ENCODE data around the gene POLA2.
"Not testable (repeated sequence)": the region's sequence is repeated elsewhere in the genome, so short reads cannot be mapped to it uniquely, and the experiment has no call there.

The POLA2 gene, protein sequence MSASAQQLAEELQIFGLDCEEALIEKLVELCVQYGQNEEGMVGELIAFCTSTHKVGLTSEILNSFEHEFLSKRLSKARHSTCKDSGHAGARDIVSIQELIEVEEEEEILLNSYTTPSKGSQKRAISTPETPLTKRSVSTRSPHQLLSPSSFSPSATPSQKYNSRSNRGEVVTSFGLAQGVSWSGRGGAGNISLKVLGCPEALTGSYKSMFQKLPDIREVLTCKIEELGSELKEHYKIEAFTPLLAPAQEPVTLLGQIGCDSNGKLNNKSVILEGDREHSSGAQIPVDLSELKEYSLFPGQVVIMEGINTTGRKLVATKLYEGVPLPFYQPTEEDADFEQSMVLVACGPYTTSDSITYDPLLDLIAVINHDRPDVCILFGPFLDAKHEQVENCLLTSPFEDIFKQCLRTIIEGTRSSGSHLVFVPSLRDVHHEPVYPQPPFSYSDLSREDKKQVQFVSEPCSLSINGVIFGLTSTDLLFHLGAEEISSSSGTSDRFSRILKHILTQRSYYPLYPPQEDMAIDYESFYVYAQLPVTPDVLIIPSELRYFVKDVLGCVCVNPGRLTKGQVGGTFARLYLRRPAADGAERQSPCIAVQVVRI

DNA sequence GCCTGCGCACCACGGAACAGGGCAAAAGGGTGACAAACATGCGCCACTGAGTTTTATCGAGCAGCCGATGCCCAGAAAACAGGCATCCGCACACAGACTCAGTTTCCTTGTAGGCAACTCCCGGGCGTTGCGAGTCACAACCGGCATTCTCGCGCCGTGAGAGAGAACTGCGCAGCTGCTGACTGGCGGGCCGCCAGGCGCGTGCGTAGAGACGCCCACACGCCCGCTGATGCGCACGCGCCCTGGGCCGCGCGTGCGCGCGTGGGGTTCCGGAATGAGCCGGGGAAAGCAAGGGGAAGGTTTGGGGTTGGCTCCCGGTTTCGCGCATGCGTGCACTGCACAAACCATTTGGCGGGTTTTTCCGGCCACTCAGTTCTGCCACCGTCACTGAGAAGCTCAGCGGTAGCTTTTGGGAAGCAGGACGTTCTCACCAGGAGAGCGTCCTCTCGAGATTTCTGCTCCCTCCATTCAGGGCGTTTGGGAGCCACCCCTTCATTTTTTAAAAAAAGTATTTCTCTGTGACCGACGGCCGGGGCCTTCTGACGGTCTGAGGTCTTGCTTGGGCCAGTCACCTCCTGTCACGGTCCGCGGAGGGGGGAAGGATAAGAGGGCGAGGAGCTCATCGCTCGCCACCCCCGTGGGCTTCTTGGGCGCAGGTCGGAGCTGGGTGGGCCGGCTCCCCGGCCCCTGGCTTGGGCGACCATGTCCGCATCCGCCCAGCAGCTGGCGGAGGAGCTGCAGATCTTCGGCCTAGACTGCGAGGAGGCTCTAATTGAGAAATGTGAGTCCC lies at the start of gene POLA2:
POLA2 (plus strand) TSS at position 372 of the 790 bp plus-strand sequence; CDS start at position 703, 331 bp downstream.
- DNase-seq (ENCODE audit: low read depth) = peak; percentile 93

DNA sequence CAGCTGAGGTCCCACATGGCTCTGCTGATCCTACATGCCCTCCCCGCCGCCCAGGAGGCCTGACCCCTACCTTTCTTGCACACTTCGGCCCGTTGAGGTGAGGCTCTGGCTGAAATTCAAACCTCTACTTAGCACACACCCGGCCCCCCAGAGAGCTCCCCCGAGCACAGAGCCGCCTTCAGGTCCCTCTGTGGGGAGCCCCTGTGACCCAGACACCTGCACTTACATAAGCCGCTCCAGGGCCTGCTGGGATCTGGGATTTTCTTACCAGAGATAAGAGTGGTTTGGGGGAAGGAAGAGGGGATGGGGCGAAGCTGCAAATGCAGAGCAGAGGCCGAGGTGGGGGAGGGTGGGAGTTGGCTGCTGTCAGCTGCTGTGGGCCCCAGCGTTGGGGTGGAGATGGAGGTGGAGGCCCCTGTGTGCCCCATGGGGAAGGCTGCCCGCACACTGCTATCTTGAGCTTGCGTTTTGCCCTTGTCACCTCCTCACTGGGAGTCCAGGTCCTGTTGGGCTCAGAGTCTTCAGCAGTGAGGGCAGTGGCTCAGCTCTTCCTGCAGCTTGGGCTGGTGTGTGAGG lies 49.4 kb upstream of the POLA2 start:
- DNase-seq (ENCODE audit: low read depth) = no peak

DNA sequence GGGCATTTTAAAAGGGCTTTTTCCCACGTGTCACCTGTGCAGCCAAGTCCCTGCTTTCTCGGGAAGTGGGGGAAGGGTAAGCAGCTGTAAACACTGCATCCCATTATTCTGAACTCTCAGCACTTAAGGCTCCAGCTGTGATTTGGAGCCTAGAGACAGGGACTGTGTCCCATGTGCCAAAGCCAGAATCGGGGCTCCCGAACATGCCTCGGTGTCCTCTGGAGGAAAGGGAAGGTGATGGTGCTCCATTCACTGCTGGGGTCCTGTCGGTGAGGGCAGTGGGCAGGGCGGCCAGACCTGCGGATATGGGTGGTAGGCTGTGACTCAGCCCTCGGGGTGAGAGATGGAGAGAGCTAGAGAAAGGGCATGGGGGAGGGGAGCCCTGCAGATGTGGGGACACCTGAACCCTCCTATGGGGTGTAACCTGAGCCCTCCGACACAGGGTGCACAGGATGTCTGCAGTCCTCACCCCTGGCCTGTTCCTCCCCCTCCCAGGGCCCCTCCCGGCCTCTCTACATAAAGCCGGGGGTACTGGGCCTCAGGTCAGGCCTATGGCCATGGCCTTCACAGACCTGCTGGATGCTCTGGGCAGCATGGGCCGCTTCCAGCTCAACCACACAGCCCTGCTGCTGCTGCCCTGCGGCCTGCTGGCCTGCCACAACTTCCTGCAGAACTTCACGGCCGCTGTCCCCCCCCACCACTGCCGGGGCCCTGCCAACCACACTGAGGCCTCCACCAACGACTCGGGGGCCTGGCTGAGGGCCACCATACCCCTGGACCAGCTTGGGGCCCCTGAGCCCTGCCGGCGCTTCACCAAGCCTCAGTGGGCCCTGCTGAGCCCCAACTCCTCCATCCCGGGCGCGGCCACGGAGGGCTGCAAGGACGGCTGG lies 48.2 kb upstream of the POLA2 start:
- no peak for DNase-seq (ENCODE audit: low read depth)

DNA sequence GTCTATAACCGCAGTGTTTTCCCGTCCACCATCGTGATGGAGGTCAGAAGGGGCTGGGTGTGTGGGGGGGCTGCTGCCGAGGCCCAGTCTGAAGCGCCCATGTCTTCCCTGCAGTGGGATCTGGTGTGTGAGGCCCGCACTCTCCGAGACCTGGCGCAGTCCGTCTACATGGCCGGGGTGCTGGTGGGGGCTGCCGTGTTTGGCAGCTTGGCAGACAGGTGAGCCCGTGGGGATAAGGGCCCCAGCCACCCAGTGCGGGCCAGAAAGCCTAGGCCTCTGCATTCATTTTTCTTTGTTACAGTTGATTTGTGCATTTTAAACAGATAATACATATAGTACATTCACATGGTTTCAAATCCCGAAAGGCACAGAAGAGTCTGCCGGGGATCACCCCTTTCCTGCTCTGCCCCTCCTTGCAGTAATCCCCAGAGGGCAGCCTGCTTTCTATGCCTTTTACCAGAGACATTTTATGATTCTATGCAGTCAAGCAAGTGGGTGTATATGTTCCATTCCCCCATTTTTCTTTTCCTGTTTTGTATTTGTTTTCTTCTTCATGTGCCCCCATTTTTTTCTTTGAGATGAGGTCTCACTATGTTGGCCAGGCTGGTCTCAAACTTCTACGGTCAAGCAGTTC lies 47.4 kb upstream of the POLA2 start:
- no peak for DNase-seq (ENCODE audit: low read depth)

DNA sequence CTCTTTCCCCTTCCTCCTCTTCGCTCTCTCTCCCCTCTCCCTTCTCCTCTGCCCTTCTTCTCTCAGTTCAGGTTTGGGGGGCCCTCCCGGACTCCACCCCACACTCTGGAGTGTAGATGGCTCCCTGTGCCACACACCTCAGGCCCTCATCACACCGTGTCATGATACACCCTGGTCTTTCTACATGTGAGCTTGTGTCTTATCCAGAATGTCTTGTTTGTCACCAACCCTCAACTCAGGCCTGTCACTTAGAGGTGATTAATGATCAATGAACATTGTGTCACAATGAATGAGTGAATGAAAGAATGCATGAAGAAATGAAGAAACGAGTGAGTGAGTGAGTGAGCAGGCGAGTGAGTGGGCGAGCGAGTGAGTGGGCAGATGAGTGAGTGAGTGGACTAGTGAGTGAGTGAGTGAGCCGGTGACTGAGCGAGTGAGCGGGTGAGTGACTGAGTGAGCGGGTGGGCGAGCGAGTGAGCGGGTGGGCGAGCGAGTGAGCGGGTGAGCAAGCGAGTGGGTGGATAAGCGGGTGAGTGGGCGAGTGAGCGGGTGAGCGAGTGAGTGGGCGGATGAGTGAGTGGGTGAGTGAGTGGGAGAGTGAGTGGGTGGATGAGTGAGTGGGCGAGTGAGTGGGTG lies 46.2 kb upstream of the POLA2 start:
- DNase-seq (ENCODE audit: low read depth) = no peak

DNA sequence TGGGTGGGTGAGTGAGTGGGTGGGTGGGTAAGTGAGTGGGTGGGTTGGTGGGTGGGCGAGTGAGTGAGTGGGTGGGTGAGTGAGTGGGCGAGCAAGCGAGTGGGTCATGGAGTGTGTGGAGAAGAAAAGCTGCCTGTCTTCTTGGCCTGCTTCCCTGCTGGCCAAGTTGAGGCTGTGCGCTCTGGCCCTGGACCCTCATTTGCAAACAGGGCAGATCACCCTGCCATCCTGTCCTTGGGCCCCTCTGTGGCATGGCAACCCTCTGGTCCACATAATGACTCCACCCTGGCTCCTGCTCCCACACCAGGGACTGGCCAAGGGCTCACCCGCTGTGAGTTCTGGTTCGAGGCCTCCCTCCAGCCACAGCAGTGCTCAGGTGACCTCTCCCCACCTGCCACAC lies 44.9 kb upstream of the POLA2 start:
- no peak for DNase-seq (ENCODE audit: low read depth)

DNA sequence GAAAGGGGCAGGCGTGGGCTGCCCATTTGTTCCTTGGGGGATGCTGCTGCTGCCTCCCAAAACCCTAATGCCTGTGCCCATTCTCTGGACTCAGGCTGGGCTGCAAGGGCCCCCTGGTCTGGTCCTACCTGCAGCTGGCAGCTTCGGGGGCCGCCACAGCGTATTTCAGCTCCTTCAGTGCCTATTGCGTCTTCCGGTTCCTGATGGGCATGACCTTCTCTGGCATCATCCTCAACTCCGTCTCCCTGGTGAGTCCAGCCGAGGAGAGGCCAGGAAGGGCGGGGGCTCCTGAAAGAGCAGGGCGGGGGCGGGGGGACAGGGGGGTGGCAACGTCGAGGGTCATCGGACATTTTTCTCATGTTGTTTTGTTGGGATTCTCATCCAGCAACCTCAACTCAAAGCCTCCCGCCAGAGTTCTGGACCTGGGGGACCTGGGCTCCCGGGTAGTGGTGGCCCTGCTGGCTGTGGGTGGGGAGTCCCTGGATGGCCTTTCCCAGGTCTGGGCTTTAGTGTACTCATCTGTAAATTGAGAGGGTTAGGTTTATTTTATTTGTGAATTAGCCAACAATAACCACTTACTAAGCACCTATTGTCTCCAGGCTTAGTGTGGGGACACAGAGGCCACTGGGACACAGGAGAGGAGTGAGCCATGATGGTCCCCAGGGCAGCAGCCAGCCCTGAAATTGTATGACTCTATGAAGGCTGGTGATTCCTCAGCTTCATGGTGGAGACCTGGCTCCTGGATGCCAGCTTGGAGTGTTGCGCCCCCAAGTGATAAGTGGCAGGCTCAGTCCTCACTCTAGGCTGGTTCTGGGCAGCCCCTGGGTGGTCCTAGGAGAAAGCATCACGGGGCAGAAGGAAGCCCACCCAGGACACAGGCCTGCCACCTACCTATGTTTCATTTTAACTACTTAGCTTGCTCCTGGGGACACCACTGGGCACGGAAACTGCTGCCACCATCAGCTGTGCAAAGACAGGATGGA lies 44.0 kb upstream of the POLA2 start:
- no peak for DNase-seq (ENCODE audit: low read depth)

DNA sequence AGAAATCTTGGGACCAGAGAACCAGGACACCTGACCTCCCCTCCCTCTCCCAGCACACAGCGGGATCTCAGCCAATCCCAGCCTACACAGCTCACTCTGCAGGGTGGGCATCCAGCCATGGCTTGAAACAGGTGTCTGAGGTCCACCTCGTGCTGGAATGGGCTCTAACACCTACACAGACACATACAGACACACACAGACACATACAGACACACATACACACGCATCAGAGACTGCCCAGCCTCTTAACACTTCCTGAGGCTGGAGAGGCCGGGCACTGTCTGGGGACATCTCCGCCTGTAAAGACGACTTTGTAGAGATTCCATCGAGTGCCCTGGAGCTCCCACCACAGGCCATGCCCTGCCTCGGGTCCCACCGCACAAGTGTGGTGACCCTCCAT lies 43.3 kb upstream of the POLA2 start:
- DNase-seq (ENCODE audit: low read depth) = no peak

DNA sequence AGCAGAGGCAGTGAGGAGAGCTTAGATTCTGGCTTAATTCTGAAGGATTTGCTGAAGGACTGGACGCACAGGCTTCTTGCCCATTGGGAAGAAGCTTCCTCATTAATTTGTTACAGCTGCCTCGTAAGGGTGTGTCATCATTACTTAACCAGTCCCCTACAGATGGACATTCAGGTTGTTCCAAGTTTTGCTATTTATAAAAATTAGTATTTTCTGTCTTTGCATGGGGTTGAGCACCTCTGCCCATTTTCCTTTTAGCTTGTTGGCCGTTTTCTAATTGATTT lies 41.9 kb upstream of the POLA2 start:
- peak; percentile 49 for DNase-seq (ENCODE audit: low read depth)

DNA sequence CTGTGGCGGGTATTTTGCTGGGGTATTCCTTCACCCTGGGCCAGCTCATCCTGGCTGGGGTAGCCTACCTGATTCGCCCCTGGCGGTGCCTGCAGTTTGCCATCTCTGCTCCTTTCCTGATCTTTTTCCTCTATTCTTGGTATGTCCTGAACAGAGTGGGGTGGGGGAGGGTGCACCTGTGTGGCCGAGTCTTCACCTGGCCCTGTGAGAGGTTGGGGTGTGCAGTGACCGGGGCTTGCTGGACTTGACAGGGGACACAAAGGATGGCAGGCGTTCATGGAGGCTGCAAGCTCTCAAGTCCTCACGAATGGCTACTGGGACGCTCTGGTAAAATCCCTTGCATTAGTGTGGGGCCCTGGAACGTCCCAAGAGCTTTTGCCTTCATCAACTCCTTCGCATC lies 40.7 kb upstream of the POLA2 start:
- no peak for DNase-seq (ENCODE audit: low read depth)

DNA sequence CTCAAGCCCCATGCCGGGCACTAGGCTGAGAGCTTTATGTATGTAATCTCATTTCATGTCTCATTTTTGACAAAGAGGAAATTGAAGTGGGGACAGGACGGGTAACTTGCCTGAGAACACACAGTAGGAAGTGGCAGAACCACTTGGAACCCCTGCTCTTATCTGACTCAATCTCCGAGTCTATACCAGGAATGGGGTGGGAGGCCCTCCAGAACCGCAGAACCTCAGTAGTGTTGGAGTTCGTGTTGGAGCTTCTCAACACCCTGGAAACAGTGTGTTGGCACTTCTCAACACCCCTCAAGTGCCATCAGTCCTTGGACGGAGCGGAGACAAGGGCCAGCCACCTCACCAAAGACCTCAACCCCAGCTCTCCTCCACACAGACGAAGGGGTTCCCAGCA lies 38.8 kb upstream of the POLA2 start:
- no peak for DNase-seq (ENCODE audit: low read depth)

DNA sequence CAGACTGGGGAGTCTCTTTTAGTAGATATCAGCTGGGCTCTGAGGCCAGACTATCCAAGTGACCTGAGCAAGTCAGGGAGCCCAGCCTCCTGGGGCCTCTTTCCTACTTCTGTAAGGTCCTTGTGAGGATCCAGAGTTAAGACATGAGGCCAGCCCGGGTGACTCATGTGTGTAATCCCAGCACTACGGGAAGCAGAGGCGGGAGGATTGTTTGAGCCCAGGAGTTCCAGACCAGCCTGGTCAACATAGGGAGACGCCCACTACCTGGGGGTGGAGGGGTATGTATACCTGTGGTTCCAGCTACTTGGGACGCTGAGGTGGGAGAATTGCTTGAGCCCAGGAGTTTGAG lies 36.9 kb upstream of the POLA2 start:
- peak; percentile 32 for DNase-seq (ENCODE audit: low read depth)

DNA sequence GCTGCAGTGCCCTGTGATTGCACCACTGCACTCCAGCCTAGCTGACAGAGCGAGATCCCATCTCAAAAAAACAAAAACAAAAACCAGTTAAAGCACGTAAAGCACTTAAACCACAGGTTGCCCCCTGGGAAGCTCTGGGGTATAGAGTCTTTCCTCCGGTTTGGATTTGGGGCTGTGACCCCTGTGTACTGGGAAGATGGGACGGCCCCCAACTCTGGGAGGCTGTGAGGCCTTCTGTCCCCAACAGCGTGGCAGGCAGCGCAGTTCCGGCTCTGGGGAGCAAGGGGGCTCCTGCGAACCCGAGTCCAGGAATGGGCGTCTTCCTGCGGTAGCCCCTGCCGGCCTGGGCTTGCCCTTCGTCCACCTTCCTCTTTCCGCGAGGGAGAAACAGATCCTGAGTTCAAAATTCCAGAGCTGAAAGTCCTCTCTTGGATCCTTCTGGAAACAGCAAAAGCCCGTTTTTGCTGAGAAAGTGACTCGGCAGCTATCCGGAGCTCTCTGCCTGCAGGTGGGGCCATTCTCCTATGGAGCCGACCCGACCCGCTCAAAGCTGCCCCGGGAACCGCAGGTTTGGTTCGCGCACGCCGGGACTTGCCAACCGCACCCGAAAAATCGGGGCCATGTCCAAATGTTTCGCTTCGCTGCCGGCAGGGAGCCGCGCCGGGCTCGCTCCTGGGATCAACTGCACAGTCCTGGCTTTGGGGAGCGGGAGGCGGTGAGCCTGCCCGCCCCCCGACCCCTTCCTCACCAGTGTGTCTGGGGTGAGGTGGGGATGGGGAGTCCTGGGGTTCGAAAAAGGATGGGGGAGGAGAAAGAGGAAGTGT lies 36.3 kb upstream of the POLA2 start:
- DNase-seq (ENCODE audit: low read depth) = peak; percentile 30

DNA sequence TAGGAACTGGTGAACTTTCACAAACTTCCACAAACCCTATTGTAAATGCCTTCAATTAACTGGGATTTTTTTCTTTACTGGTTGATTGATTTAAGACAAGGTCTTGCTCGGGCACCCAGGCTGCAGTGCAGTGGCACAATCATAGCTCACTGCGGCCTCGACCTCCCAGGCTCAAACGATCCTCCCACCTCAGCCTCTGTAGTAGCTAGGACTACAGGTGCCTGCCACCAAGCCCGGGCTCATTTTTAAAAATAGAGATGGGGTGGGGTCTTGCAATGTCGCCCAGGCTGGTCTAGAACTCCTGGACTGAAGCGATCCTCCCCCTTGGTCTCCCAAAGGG lies 35.7 kb upstream of the POLA2 start:
- DNase-seq (ENCODE audit: low read depth) = no peak

DNA sequence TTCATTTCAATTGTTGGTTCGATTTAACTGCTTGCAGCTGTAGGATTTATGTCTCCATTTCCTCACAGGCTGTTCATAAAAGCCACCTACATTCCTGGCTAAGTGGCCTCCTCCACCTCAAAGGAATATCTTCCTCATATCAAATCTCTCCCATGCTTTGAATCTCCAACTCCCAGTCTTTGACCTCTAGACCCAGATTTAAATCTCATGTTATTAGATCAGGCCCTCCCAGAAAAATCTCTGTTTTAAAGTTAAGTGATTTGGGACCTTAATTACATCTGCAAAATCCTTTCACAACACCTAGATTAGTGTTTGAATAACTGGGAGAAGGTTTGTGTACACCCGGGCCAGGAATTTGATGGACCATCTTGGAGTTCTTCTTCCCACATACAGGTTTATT lies 33.9 kb upstream of the POLA2 start:
- DNase-seq (ENCODE audit: low read depth) = no peak

DNA sequence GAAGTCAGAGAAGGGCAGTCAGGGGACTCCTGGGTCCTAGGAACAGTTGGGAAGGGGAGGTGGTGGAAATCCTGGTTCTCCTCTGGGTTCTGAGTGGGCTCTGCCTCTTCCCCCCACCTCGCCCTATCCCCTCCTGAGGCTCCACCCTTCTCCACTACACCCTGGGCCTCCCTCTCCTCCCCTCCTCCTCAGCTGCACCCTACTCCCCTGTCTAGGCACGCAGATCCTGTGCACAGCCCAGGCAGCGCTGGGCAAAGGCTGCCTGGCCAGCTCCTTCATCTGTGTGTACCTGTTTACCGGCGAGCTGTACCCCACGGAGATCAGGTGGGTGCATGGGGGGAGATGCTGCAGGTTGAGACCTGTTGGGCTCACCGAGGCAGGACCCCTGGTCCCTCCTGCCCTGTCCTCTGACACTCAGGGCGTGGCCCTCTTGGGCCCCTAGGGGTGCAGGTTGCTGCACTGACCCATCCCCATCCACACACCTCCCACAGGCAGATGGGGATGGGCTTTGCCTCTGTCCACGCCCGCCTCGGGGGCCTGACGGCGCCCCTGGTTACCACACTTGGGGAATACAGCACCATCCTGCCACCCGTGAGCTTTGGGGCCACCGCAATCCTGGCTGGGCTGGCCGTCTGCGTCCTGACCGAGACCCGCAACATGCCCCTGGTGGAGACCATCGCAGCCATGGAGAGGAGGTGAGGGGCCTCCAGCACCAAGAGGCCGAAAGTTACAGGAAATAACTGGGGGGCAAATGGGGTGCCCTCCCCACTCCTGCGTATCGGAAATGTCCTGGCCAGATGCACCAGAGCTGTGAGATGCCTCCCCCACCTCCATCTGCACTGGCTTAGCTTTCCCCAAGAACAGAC lies 25.3 kb upstream of the POLA2 start:
- no peak for DNase-seq (ENCODE audit: low read depth)

DNA sequence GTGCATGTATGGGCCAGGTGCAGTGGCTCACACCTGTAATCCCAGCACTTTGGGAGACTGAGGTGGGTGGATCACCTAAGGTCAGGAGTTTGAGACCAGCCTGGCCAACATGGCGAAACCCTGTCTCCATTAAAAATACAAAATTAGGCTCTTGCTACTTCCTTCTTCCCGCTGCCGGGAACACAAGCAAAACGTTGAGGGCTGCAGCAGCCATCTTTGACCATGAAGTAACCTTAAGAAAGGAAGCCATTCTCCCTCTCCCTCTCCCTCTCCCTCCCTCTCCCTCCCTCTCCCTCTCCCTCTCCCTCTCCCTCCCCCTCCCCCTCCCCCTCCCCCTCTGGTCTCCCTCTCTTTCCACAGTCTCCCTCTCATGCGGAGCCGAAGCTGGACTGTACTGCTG lies 23.5 kb upstream of the POLA2 start:
- DNase-seq (ENCODE audit: low read depth) = not testable (repeated sequence)

DNA sequence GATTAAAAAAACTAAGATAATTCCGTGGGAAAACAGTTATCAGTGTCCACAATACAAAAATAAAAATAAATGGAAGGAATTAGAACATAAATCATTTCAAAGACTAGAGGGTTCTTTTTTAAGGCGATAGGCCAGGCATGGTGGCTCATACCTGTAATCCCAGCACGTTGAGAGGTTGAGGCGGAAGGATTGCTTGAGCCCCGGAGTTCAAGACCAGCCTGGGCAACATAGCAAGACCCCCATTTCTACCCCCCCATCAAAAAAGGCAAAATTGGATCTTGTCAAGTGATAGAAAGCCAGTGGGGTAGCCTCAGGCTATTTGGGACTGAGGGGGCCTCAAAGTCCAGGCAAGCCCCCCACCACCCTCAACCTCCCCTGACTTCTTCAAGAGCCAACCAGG lies 20.6 kb upstream of the POLA2 start:
- DNase-seq (ENCODE audit: low read depth) = no peak

All from fibroblast of the conjunctiva (primary cell).